Dedifferentiated amniotic fluid mesenchymal stem cell (primary cell): ENCODE results near the gene TPST2.
"Not testable (repeated sequence)": the region's sequence is repeated elsewhere in the genome, so short reads cannot be mapped to it uniquely, and the experiment has no call there.

ENCODE experiments used
- DNase-seq: peaks from one replicate; pipeline ENCODE4 v3.0.0-alpha.2; 2016; ENCODE audit errors: extremely low spot score

TPST2 gene

GRCh38 chr22:26589845-26590736, at the start of gene TPST2:
Gene TPST2, minus strand, starts transcription at chr22:26590132. Its CDS starts 48,502 bp downstream, at chr22:26541630.
- DNase-seq = peak; percentile 44

DNA sequence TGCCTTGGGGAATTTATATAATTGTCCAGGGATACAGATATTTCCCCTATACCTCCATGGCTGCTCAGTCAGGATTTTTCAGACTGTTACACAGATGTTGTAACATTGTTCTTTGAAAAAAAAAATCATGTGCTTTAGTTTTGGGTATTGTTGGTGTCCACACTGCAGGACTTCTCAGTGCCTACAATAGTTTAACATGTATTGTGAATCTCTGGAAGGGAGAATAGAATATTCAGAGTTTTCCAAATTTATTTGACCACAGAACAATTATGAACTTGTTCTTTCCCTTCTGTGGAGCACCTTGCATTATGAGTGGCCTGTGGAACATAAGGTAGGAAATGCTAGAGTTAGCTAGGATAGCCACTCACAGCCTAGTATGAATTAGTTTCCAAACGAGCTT, 46.4 kb upstream of the TPST2 start:
- no peak for DNase-seq

GRCh38 chr22:26635117-26635516, 45.2 kb upstream of the TPST2 start:
- no peak for DNase-seq

GRCh38 chr22:26634189-26634588, 44.3 kb upstream of the TPST2 start:
- no peak for DNase-seq

- no peak for DNase-seq
Observed at GRCh38 chr22:26632422-26633155, 42.7 kb upstream of the TPST2 start.

GRCh38 chr22:26631282-26631681, 41.4 kb upstream of the TPST2 start:
- DNase-seq = no peak

DNA sequence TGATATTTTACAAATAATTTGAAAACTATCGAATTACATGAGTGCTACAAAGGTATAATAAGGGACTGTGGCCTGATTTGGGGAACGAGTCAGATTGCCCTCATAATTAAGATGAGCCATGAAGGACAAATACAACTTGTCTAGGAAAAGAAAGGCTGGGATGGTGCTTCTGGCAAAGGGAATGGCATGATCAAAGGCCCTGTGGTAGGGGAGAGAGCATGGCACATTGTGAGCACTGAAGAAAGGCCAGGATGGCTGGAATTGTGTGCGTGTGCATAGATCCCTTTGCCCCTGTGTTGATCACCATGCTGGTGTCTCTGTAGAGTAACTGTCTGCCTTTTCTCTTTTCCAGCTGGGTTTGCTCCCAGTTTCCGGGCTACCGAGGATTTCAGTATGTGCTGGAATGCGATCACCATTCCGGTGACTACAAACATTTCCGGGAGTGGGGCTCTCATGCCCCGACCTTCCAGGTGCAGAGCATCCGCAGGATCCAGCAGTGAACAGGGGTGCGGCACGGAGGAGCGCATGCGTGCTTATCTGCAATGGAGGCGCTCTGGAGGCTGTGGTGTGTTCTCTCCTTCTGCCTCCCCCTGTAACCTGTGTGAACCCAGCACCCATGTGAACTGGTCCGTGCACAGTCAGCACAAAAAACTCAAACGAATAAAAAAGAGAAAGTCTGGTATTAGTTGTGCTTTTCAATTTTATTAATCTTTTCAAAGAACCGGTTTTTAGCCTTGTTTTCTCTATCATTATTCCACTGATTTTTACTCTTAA, 40.2 kb upstream of the TPST2 start:
- DNase-seq = no peak

DNA sequence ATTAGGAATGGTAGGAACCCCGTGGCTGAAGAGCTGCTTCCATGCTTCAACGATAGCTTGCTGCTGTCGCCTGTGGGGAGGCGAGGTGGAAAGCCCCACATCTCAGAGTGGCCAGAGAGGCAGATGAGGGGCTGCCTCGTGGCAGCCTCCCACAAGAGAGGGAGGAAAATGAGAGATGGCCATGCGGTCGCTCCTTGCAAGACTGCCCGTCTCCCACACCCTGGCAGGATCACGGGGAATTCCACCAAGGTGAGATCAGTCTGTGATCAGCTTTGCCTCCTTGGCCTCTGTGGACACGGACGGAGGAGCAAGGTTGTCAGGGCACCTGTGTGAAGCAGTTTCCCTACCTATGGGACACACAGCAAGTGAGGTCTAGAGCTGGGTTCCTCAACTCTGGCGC, 34.9 kb upstream of the TPST2 start:
- DNase-seq = no peak

- no peak for DNase-seq
Observed at GRCh38 chr22:26623984-26624383, 34.1 kb upstream of the TPST2 start.

GRCh38 chr22:26621663-26622062, 31.7 kb upstream of the TPST2 start, which contains the start of gene CRYBA4:
Gene CRYBA4, plus strand, starts transcription at chr22:26621963. Its CDS starts 634 bp downstream, at chr22:26622597.
- DNase-seq = no peak

GRCh38 chr22:26620197-26620596, 30.3 kb upstream of the TPST2 start:
- DNase-seq = no peak

DNA sequence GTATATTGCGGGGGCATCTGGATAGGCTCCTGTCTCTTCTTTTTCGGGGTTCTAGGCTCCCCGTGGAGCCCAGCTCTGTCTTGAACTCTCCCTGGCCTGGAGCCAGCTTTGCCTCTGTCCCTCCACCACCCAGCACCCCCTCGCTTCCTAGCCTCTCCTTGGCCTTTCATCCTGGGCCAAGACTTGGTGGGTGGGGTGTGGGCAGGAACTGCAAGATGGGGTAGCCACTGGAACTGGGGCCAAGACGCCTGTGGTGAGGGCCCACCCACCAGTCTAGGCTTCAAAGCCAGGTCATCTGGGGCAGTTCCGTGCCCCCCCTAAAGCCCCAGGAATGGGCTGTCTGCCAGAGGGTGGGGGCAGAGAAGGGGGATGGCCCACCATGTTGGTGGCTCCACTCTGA, 29.6 kb upstream of the TPST2 start:
- no peak for DNase-seq

DNA sequence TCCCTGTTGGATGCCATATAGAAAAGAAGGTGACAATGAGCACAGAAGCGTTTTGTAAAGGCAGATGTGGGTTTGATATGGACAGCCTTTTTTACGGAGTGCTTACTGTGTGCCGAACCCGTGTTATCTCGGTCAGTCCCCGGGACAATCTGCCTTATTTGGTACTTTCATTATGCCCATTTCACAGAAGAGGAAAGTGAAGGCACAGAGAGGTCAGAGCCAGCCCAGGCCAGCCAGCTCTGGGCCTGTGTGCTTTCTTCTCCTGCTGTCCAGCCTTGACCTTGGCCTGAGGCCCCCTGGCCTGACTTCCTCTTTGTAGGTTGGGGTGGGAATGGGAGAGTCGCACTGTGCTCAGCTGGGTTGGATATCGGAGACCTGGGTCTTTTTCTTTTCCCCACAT, 28.5 kb upstream of the TPST2 start:
- DNase-seq = no peak

DNA sequence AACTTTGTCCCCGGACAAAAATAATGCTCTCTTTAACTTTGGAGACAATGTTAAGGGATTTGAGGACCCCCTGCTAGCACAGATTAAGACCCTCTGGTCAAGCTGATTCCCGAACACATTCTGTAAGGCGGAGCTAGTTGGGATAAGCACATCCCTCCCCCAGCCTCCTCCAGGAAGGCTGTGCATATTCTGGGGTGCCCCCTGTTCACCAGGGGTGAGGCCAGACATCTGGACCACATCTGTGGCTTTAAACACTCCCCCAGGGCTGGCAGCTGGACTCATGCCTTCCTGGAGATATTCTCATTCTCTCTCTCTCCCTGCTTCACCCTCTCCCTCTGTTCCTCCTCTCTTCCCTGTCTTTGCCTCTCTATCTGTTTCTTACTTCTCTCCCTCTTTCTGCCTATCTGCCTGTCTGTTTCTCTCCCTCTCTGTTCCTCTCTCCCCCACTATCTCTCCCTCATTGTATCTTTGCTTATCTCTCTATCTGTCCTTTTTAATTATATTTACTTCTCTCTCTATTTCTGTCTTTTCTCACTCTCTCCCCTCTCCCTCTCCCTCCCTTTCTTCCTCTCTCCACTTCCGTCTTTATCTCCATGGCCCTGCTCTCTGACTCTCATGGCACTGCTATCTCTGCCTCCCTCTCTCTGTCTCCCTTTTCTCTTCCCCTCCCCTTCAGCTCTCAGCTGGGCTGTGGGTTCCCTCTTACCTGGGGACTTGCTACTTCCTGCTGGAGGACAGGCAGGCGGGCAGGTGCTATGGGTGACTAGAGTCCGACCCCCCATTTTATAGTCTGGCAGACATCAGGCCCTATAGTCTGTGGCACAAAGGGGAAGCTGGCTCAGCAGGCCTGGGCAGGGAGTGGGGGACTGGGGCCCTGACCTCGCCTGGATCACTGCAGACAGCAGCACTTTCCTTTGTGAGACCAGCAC, 27.6 kb upstream of the TPST2 start, which contains the start of gene CRYBB1:
TSS of gene CRYBB1 (minus strand) at position 757 of the 929 bp plus-strand sequence. CDS start 1,708 bp downstream, outside the sequence.
- no peak for DNase-seq

DNA sequence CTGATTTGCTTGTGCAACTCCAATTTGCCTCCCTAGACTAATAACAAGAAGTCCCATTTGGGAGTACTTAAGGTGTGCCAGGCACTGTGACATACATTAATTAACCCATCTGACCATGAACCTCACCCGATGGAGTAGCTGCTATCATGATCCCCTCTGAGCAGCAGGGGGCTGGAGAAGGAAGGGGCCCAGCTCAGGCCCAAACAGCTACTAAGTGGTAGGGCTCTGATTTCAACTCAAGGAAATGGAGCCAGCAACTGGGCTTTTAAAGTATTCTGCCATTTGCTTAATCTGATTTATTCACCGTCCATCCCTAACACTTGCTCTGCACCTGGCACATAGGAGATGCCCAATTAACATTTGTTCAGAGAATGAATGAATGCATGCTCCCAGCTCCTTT, 26.7 kb upstream of the TPST2 start:
- no peak for DNase-seq

DNA sequence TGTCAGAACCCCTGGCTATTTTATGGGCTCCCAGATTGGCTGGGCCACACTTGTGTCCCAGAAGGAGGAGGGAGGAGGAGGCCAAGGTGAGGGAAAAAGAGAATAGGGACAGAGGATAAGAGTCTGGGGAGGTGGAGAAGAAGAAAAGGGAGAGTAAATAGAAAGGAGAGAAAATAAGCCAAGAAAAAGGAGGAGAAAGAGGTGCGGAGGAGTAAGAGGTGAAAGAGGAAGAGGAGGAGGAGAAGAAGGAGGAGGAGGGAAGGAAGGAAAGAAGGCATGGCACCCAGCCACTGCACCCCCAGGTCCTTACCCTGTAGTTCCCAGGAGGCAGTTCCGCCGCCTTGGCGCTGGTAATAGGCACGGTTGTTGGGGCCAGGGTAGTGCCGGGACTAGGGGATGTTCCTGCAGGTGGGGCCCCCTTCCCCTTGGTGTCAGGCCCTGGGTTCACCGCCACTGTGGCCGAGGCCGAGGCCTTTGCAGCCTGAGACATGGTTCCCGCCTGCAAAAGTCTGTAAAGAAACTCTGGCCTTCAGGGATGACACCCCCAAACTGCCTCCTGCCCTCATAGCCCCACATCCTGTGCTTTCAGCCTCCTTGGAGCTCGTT, 26.0 kb upstream of the TPST2 start:
- DNase-seq = no peak

GRCh38 chr22:26615149-26615548, 25.2 kb upstream of the TPST2 start:
- DNase-seq = no peak

DNA sequence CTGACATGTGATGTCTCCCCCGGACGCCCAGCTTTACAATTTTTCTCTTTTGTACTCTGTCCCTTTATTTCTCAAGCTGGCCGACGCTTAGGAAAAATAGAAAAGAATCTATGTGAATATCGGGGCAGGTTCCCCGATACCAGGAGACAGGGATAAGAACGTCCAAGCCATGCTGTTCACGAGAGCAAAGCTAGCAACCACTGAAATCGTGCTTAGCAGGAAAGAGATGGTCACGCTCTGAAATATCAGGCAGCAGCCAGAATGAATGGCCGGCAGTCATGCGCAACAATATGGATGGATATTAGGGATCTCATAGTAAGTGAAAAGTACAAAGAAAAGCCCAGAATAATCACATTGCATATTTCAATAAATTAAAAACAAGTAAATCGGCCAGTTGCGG, 24.4 kb upstream of the TPST2 start:
- DNase-seq = no peak

GRCh38 chr22:26613753-26614152, 23.8 kb upstream of the TPST2 start:
- not testable (repeated sequence) for DNase-seq

GRCh38 chr22:26612652-26613051, 22.7 kb upstream of the TPST2 start:
- no peak for DNase-seq
